Lower leg skin (tissue), 3 donors: ENCODE measurements around the gene SLC35F5.

Experiments used
- POLR2A ChIP-seq, 2 donors: fragments of 450-650 bp; IDR thresholded peaks; one replicate each; pipeline ENCODE4 v1.6.1; 2016 to 2017; ENCODE audit warnings: antibody characterized with exemption in 2 of 2, mild to moderate bottlenecking in 1 of 2, moderate library complexity in 1 of 2
- TF ChIP-seq, protein P1 (sequence below), 3 donors: fragments of 450-650 bp; IDR thresholded peaks; one replicate each; pipeline ENCODE4 v1.5.1; 2016; ENCODE audit warnings: antibody characterized with exemption in 3 of 3, mild to moderate bottlenecking in 3 of 3, moderate library complexity in 2 of 3

DNA sequence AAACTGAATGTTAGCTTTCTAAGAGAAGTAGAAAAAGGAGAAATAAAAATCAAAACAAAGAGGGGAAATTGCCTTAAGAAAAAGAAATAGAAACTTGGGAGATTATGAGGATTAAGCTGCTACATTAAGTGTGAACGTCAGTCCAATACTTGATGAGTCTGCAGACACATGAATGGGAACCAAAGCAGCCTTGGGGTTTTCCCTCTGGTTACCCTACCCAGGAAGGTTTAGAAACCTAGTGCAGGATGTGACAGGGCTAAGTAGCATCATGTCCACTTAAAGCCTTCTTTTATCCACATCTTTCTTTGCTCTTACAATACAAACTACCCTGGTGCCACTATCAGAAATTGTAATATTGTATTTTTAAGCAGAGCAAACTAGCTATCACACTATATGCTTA is 22.3 kb downstream of the SLC35F5 start:
- TF ChIP-seq, protein P1, sequence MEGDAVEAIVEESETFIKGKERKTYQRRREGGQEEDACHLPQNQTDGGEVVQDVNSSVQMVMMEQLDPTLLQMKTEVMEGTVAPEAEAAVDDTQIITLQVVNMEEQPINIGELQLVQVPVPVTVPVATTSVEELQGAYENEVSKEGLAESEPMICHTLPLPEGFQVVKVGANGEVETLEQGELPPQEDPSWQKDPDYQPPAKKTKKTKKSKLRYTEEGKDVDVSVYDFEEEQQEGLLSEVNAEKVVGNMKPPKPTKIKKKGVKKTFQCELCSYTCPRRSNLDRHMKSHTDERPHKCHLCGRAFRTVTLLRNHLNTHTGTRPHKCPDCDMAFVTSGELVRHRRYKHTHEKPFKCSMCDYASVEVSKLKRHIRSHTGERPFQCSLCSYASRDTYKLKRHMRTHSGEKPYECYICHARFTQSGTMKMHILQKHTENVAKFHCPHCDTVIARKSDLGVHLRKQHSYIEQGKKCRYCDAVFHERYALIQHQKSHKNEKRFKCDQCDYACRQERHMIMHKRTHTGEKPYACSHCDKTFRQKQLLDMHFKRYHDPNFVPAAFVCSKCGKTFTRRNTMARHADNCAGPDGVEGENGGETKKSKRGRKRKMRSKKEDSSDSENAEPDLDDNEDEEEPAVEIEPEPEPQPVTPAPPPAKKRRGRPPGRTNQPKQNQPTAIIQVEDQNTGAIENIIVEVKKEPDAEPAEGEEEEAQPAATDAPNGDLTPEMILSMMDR (IDR thresholded peaks at IDR 0.05) = no peak
- TF ChIP-seq POLR2A (IDR thresholded peaks at IDR 0.05) = no peak
